HPDE6-E6E7 (cell line): Measurements from ENCODE around the gene TACC3.

Experiments used
- DNase-seq: peaks from one replicate; pipeline ENCODE4 v3.0.0; 2011; ENCODE audit warnings: missing footprints; ENCODE audit errors: extremely low spot score

The TACC3 gene

GRCh38 chr4:1793940-1794808 lies 72.9 kb downstream of the TACC3 start:
- no peak for DNase-seq
